Prostate gland (tissue), 2 donors: ENCODE results near the gene CGREF1.

Source experiments
- POLR2AphosphoS5 ChIP-seq: sonication (generic); formaldehyde crosslinking; IDR thresholded peaks from one replicate; pipeline ENCODE4 v1.6.1; 2017; ENCODE audit warnings: antibody characterized with exemption
- TF ChIP-seq, protein P1 (sequence below), 4 experiments: fragments of 200-600 bp in 2 of 4; fragments of 450-650 bp in 2 of 4; sonication (generic) in 2 of 4; IDR thresholded peaks; 1 replicate in 3 of 4; 2 replicates in 1 of 4; pipeline ENCODE4 v1.5.1; 2016 to 2019; ENCODE audit warnings: antibody characterized with exemption in 4 of 4, mild to moderate bottlenecking in 2 of 4, moderate library complexity in 2 of 4

DNA sequence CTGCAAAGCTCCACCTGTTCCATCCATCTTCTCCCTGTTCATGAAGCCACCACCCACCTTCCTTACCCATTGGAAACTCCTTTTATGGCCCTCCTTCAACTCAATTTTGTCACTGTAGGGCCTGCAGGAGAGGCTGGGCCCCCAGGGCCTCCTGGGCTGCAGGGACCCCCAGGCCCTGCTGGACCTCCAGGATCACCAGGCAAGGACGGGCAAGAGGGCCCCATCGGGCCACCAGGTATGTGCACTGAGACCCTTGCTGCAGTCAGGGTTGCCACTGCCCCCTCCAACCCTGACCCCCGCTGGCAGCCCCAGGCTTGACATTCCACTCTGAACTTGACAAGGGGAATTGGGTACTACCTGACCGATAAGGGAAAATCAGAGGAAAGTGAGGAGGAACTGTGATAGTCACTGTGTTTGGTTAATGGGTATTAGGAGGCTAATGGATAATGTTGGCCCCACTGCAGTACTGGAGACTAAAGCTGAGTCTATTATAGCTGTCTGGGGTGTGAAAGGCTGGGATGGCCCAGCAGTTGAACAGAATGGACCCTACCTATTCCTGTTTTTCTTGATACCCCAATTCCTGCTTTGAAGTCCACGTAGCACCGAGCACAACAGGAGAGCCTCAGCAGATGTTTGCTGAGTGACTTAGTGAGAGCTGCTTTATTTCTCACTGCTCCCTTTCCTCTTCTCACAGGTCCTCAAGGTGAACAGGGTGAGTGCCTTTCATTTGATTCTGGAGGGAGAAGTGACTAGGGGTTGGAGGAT is 34.4 kb downstream of the CGREF1 start:
- TF ChIP-seq POLR2AphosphoS5: no peak
- TF ChIP-seq, protein P1, sequence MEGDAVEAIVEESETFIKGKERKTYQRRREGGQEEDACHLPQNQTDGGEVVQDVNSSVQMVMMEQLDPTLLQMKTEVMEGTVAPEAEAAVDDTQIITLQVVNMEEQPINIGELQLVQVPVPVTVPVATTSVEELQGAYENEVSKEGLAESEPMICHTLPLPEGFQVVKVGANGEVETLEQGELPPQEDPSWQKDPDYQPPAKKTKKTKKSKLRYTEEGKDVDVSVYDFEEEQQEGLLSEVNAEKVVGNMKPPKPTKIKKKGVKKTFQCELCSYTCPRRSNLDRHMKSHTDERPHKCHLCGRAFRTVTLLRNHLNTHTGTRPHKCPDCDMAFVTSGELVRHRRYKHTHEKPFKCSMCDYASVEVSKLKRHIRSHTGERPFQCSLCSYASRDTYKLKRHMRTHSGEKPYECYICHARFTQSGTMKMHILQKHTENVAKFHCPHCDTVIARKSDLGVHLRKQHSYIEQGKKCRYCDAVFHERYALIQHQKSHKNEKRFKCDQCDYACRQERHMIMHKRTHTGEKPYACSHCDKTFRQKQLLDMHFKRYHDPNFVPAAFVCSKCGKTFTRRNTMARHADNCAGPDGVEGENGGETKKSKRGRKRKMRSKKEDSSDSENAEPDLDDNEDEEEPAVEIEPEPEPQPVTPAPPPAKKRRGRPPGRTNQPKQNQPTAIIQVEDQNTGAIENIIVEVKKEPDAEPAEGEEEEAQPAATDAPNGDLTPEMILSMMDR (IDR thresholded peaks at IDR 0.05): no peak
